IMR-90 (cell line): Measurements from ENCODE around the gene KLHDC1. TPM values are rescaled to one million over a fixed set of nuclear protein-coding genes. Genes with fewer than 3 reads are reported as not detected.
"Not testable (repeated sequence)": the region's sequence is repeated elsewhere in the genome, so short reads cannot be mapped to it uniquely, and the experiment has no call there.

Experiments
- ATAC-seq: fragments of 200-7000 bp; cut with Tn5 transposase; 2 replicates; pipeline ENCODE4 v1.9.1; 2020; ENCODE audit warnings: low read depth, mild to moderate bottlenecking, moderate library complexity
- BruUV-seq: library from RNA; stranded (reverse); fragments of 400-500 nt; replicated peaks from 2 replicates; lab custom pipeline; 2021; lab: Mats Ljungman, UMichigan
- CTCF ChIA-PET: fragments of 300-600 bp; formaldehyde crosslinking; extraction: SDS; loops from one replicate; lab custom pipeline; 2021; ENCODE audit warnings: antibody characterized with exemption; lab: Yijun Ruan, JAX
- POLR2A ChIA-PET: fragments of 300-600 bp; sonication (Branson Sonifier 250); formaldehyde crosslinking; loops from one replicate; lab custom pipeline; 2022; ENCODE audit warnings: antibody characterized with exemption; ENCODE audit not compliant: unreplicated experiment; lab: Charles Lee
- DNase-seq: peaks from one replicate; pipeline ENCODE4 v3.0.0; 2013
- H2AFZ ChIP-seq: replicated peaks from 2 replicates; pipeline ENCODE3; 2013; ENCODE audit warnings: low read length, mild to moderate bottlenecking; ENCODE audit not compliant: poor library complexity
- H2AK5ac ChIP-seq: 2 replicates; pipeline ENCODE4 v1.6.1; 2013; ENCODE audit warnings: low read depth, low read length, inconsistent platforms
- H2AK9ac ChIP-seq: replicated peaks from 2 replicates; pipeline ENCODE3; 2013; ENCODE audit warnings: mild to moderate bottlenecking, low read depth, low read length, moderate library complexity; ENCODE audit not compliant: poor library complexity
- H2BK120ac ChIP-seq: 2 replicates; pipeline ENCODE4 v1.6.1; 2013; ENCODE audit warnings: low read depth, low read length, inconsistent platforms
- H2BK15ac ChIP-seq: 3 replicates; pipeline ENCODE4 v1.6.1; 2013; ENCODE audit warnings: low read depth, low read length, inconsistent platforms
- H2BK20ac ChIP-seq: 2 replicates; pipeline ENCODE4 v1.6.1; 2013; ENCODE audit warnings: low read depth, mild to moderate bottlenecking, inconsistent platforms, low read length, moderate library complexity
- H2BK5ac ChIP-seq: 2 replicates; pipeline ENCODE4 v1.6.1; 2013; ENCODE audit warnings: mild to moderate bottlenecking, low read depth, low read length, inconsistent platforms; ENCODE audit not compliant: poor library complexity, severe bottlenecking
- H3K14ac ChIP-seq: replicated peaks from 2 replicates; pipeline ENCODE4 v1.6.1; 2013; ENCODE audit warnings: low read depth, low read length, inconsistent platforms
- H3K18ac ChIP-seq: 2 replicates; pipeline ENCODE4 v1.6.1; 2013; ENCODE audit warnings: low read depth, low read length, control low read depth
- H3K23ac ChIP-seq: 2 replicates; pipeline ENCODE4 v1.6.1; 2013; ENCODE audit warnings: low read depth, low read length, inconsistent platforms
- H3K27ac ChIP-seq: 2 replicates; pipeline ENCODE4 v1.5.1; 2013; ENCODE audit warnings: mild to moderate bottlenecking, control low read depth, low read length; ENCODE audit not compliant: insufficient read depth
- H3K27me3 ChIP-seq: 2 replicates; pipeline ENCODE4 v1.6.1; 2013; ENCODE audit warnings: low read length; ENCODE audit not compliant: control insufficient read depth, insufficient read depth
- H3K36me3 ChIP-seq: 2 replicates; pipeline ENCODE4 v1.6.1; 2013; ENCODE audit warnings: low read length, mixed read lengths; ENCODE audit not compliant: control insufficient read depth, insufficient read depth
- H3K4ac ChIP-seq: 2 replicates; pipeline ENCODE4 v1.6.1; 2013; ENCODE audit warnings: low read depth, low read length, inconsistent platforms
- H3K4me1 ChIP-seq: 2 replicates; pipeline ENCODE4 v1.6.1; 2013; ENCODE audit warnings: low read length, mixed read lengths; ENCODE audit not compliant: control insufficient read depth, insufficient read depth
- H3K4me2 ChIP-seq: 2 replicates; pipeline ENCODE4 v1.6.1; 2013; ENCODE audit warnings: low read depth, mild to moderate bottlenecking, control low read depth, low read length, moderate library complexity
- H3K4me3 ChIP-seq: 2 replicates; pipeline ENCODE4 v1.5.1; 2013; ENCODE audit warnings: low read depth, mild to moderate bottlenecking, control low read depth, low read length, moderate library complexity; ENCODE audit not compliant: insufficient read depth
- H3K56ac ChIP-seq: 2 replicates; pipeline ENCODE4 v1.6.1; 2013; ENCODE audit warnings: low read length, inconsistent platforms; ENCODE audit not compliant: insufficient read depth; ENCODE audit errors: extremely low read depth
- H3K79me1 ChIP-seq, 2 experiments: 2 replicates each; pipeline ENCODE4 v1.6.1; 2013; ENCODE audit warnings: low read length in 2 of 2, inconsistent platforms in 1 of 2, low read depth in 1 of 2
- H3K9ac ChIP-seq: 2 replicates; pipeline ENCODE4 v1.6.1; 2013; ENCODE audit warnings: low read depth, low read length, control low read depth
- H3K9me1 ChIP-seq: 2 replicates; pipeline ENCODE4 v1.6.1; 2013; ENCODE audit warnings: low read length, inconsistent platforms; ENCODE audit not compliant: insufficient read depth
- H3K9me3 ChIP-seq: 2 replicates; pipeline ENCODE4 v1.6.1; 2013; ENCODE audit warnings: low read length; ENCODE audit not compliant: control insufficient read depth, insufficient read depth
- H4K20me1 ChIP-seq: 2 replicates; pipeline ENCODE4 v1.6.1; 2013; ENCODE audit warnings: low read length, inconsistent platforms; ENCODE audit not compliant: insufficient read depth
- H4K5ac ChIP-seq: 2 replicates; pipeline ENCODE4 v1.6.1; 2013; ENCODE audit warnings: mild to moderate bottlenecking, low read depth, low read length, control low read depth
- H4K8ac ChIP-seq, 2 experiments: 2 replicates each; pipeline ENCODE4 v1.6.1; 2013; ENCODE audit warnings: low read depth in 2 of 2, low read length in 2 of 2, control low read depth in 1 of 2, inconsistent platforms in 1 of 2
- H4K91ac ChIP-seq: 2 replicates; pipeline ENCODE4 v1.6.1; 2013; ENCODE audit warnings: low read depth, low read length, inconsistent platforms; ENCODE audit not compliant: insufficient read depth
- WGBS, 2 experiments: methylation state at CpG; one replicate each; pipeline versions ENCODE4 v1.1.5 to v1.1.7; 2013; ENCODE audit warnings: missing lambda C conversion rate in 2 of 2; ENCODE audit not compliant: insufficient read length in 1 of 2; ENCODE audit errors: extremely low coverage in 2 of 2; 5-methylcytosine and 5-hydroxymethylcytosine counted together
- dilution Hi-C: fragments of 300-500 bp; cut with HindIII; formaldehyde crosslinking; loops from one replicate; pipeline ENCODE4 v1.14.3; 2018; ENCODE audit warnings: low sequenced_read_pairs; ENCODE audit not compliant: unreplicated experiment
- in situ Hi-C: fragments of 300-500 bp; cut with MboI; formaldehyde crosslinking; loops from 3 replicates; pipeline ENCODE4 v1.14.3; 2019; ENCODE audit warnings: low sequenced_read_pairs, inconsistent platforms, mixed read lengths
- intact Hi-C: fragments of 100-400 bp; cut with micrococcal nuclease; formaldehyde crosslinking; loops from 2 replicates; pipeline ENCODE4 v1.10.0; 2022
- polyA plus RNA-seq, 3 experiments: library from polyadenylated mRNA; depleted of rRNA; stranded (reverse); fragments of >200 nt; gene quantifications; 2 replicates each; pipeline ENCODE4 v1.2.3, GENCODE V29; 2012; ENCODE audit warnings: low replicate concordance in 1 of 3
- total RNA-seq: library from RNA; depleted of rRNA; stranded (reverse); fragments of >200 nt; gene quantifications from 2 replicates; pipeline ENCODE4 v1.2.3, GENCODE V29; 2012

The KLHDC1 gene
- total and polyA plus RNA-seq, 2 of the 4 experiments (the other 2 are of a cell fraction) = 0.51 to 0.90 TPM

- intact Hi-C loops, H3K9me3 ChIP-seq, H3K4me3 ChIP-seq, POLR2A ChIA-PET, H2AK5ac ChIP-seq, H3K56ac ChIP-seq, H2BK5ac ChIP-seq, ATAC-seq, H2AK9ac ChIP-seq, DNase-seq, H4K91ac ChIP-seq, H3K4me1 ChIP-seq, H4K5ac ChIP-seq, H3K23ac ChIP-seq, H3K14ac ChIP-seq, H2AFZ ChIP-seq, dilution Hi-C loops, H3K9me1 ChIP-seq, H3K4ac ChIP-seq, H2BK15ac ChIP-seq, H3K18ac ChIP-seq, H3K9ac ChIP-seq, H3K27me3 ChIP-seq, H4K8ac ChIP-seq, H3K4me2 ChIP-seq, H2BK20ac ChIP-seq, H2BK120ac ChIP-seq, H3K27ac ChIP-seq, BruUV-seq: not testable (repeated sequence)
- in situ Hi-C loops = loop anchor here (25.0 kb wide), 1 partner anchor 309 kb away; no protein-coding TSS in a partner anchor
- peaks cover 11% of the 10 kb centered on the region for H4K20me1 ChIP-seq
- H3K79me1 ChIP-seq = peaks cover 17 to 33% of the 10 kb centered on the region in 2 experiments
- WGBS, 2 experiments = 95% methylated on average over 4 of the region's 10 CpGs; no CpG with 5 or more reads in 1 of the 2 experiments
- CTCF ChIA-PET = interaction anchor here (0.7 kb wide), 1 partner anchor 137 kb away, joined by 3 read pairs; the partner anchor contains the start of gene DNAAF2
- peaks cover 10% of the 10 kb centered on the region for H3K36me3 ChIP-seq
Observed at GRCh38 chr14:49771691-49772090, 78.8 kb downstream of the KLHDC1 start.
